D721Med (cell line): ENCODE results near the gene AMN.

Source experiments
- DNase-seq: peaks from one replicate; pipeline ENCODE4 v3.0.0; 2011; ENCODE audit warnings: low spot score; ENCODE audit not compliant: insufficient read length
- FAIRE-seq: peaks from 2 replicates; lab custom pipeline; 2011; peaks lifted over from hg19 to GRCh38; lab: Jason Lieb, UNC
- CTCF ChIP-seq: IDR thresholded peaks from 2 replicates; pipeline ENCODE4 v1.5.1; 2012; ENCODE audit warnings: mild to moderate bottlenecking, control low read depth; ENCODE audit not compliant: insufficient read depth; ENCODE audit errors: missing control alignments

Gene AMN

GRCh38 chr14:102899516-102899900 is 23.0 kb upstream of the AMN start:
- DNase-seq, result no peak
- no peak for TF ChIP-seq CTCF
- no peak for FAIRE-seq

- DNase-seq (no peak), FAIRE-seq (no peak)
- TF ChIP-seq CTCF, result no peak
These were observed 21.6 kb upstream of the AMN start for GRCh38 chr14:102900631-102901571.

- no peak for FAIRE-seq
These were observed 20.8 kb upstream of the AMN start for GRCh38 chr14:102901633-102902032.

GRCh38 chr14:102902086-102902485 is 20.4 kb upstream of the AMN start:
- no peak for TF ChIP-seq CTCF
- DNase-seq (no peak), FAIRE-seq (no peak)

More at GRCh38 chr14:102901633-102902032, 20.8 kb upstream of the AMN start:
- no peak for TF ChIP-seq CTCF
- no peak for DNase-seq

GRCh38 chr14:102902523-102903247 is 19.8 kb upstream of the AMN start:
- no peak for TF ChIP-seq CTCF
- FAIRE-seq (no peak), DNase-seq (no peak)

- DNase-seq (no peak), FAIRE-seq (no peak)
- no peak for TF ChIP-seq CTCF
These were observed 19.1 kb upstream of the AMN start for GRCh38 chr14:102903248-102903888.
